Neuronal stem cell (in vitro differentiated cells): ENCODE data around the gene WDR86.

Experiments used
- DNase-seq: peaks from one replicate; pipeline ENCODE4 v3.0.0-alpha.2; 2013; ENCODE audit warnings: low spot score
- H2AFZ ChIP-seq: one replicate; pipeline ENCODE4 v1.6.1; 2013; ENCODE audit warnings: mild to moderate bottlenecking, low read length, inconsistent platforms
- H2AK5ac ChIP-seq: 2 replicates; pipeline ENCODE4 v1.6.1; 2013; ENCODE audit warnings: low read depth, mild to moderate bottlenecking, inconsistent platforms, low read length, moderate library complexity, mixed read lengths
- H2BK120ac ChIP-seq: 2 replicates; pipeline ENCODE4 v1.6.1; 2013; ENCODE audit warnings: low read depth, mild to moderate bottlenecking, inconsistent platforms, low read length, moderate library complexity, mixed read lengths
- H2BK12ac ChIP-seq: one replicate; pipeline ENCODE4 v1.6.1; 2013; ENCODE audit warnings: low read length, inconsistent platforms
- H2BK15ac ChIP-seq: 2 replicates; pipeline ENCODE4 v1.6.1; 2013; ENCODE audit warnings: mild to moderate bottlenecking, low read length, inconsistent platforms, mixed read lengths
- H2BK5ac ChIP-seq: one replicate; pipeline ENCODE4 v1.6.1; 2013; ENCODE audit warnings: inconsistent platforms, mild to moderate bottlenecking, low read length, moderate library complexity
- H3K14ac ChIP-seq: one replicate; pipeline ENCODE4 v1.6.1; 2013; ENCODE audit warnings: low read length, inconsistent platforms
- H3K18ac ChIP-seq: 2 replicates; pipeline ENCODE4 v1.6.1; 2013; ENCODE audit warnings: low read length, inconsistent platforms
- H3K23ac ChIP-seq: 2 replicates; pipeline ENCODE4 v1.6.1; 2013; ENCODE audit warnings: low read depth, mild to moderate bottlenecking, mixed read lengths, low read length, inconsistent platforms; ENCODE audit not compliant: poor library complexity
- H3K27ac ChIP-seq: replicated peaks from 3 replicates; pipeline ENCODE4 v1.5.1; 2013; ENCODE audit warnings: low read length, inconsistent platforms
- H3K27me3 ChIP-seq, 3 experiments: 2 replicates each; pipeline ENCODE4 v1.6.1; 2013; ENCODE audit warnings: low read length in 3 of 3, mild to moderate bottlenecking in 2 of 3, inconsistent platforms in 1 of 3, low read depth in 1 of 3, mixed read lengths in 1 of 3, moderate library complexity in 1 of 3; ENCODE audit not compliant: control insufficient read depth in 3 of 3, insufficient read depth in 3 of 3
- H3K36me3 ChIP-seq, 2 donors: replicated peaks in 1 of 2; 2 replicates each; pipeline ENCODE4 v1.6.1; 2013; ENCODE audit warnings: low read length in 2 of 2; ENCODE audit not compliant: control insufficient read depth in 2 of 2, insufficient read depth in 2 of 2
- H3K4ac ChIP-seq: 2 replicates; pipeline ENCODE4 v1.6.1; 2013; ENCODE audit warnings: inconsistent platforms, mild to moderate bottlenecking, low read length, moderate library complexity
- H3K4me1 ChIP-seq, 2 donors: 1 replicate in 1 of 2; 2 replicates in 1 of 2; pipeline ENCODE4 v1.6.1; 2013; ENCODE audit warnings: low read length in 2 of 2, low read depth in 1 of 2; ENCODE audit not compliant: control insufficient read depth in 2 of 2, insufficient read depth in 1 of 2
- H3K4me2 ChIP-seq: one replicate; pipeline ENCODE4 v1.6.1; 2013; ENCODE audit warnings: mild to moderate bottlenecking, low read length, inconsistent platforms; ENCODE audit not compliant: insufficient read depth, poor library complexity, severe bottlenecking
- H3K4me3 ChIP-seq, 2 donors: 2 replicates each; pipeline ENCODE4 v1.5.1; 2013; ENCODE audit warnings: low read length in 2 of 2, mild to moderate bottlenecking in 2 of 2, inconsistent platforms in 1 of 2, moderate library complexity in 1 of 2
- H3K79me1 ChIP-seq: one replicate; pipeline ENCODE4 v1.6.1; 2013; ENCODE audit warnings: low read depth, mild to moderate bottlenecking, inconsistent platforms, low read length, moderate library complexity
- H3K9ac ChIP-seq: one replicate; pipeline ENCODE4 v1.6.1; 2013; ENCODE audit warnings: mild to moderate bottlenecking, low read depth, low read length, inconsistent platforms; ENCODE audit not compliant: poor library complexity
- H3K9me3 ChIP-seq, 2 donors: replicated peaks in 1 of 2; 2 replicates each; pipeline versions ENCODE3 to v1.6.1; 2013; ENCODE audit warnings: low read length in 2 of 2, mild to moderate bottlenecking in 2 of 2, inconsistent platforms in 1 of 2, low read depth in 1 of 2, mixed read lengths in 1 of 2, moderate library complexity in 1 of 2; ENCODE audit not compliant: control insufficient read depth in 2 of 2, insufficient read depth in 1 of 2
- H4K8ac ChIP-seq: one replicate; pipeline ENCODE4 v1.6.1; 2013; ENCODE audit warnings: low read depth, mild to moderate bottlenecking, inconsistent platforms, low read length, moderate library complexity
- H4K91ac ChIP-seq: one replicate; pipeline ENCODE4 v1.6.1; 2013; ENCODE audit warnings: low read length, low read depth, mild to moderate bottlenecking, inconsistent platforms; ENCODE audit not compliant: poor library complexity
- WGBS, 2 donors: extraction: QIAGEN DNeasy Blood & Tissue Kit; methylation state at CpG; one replicate each; pipeline ENCODE4 v1.1.7; 2013; ENCODE audit warnings: missing lambda C conversion rate in 2 of 2, mixed read lengths in 1 of 2; ENCODE audit not compliant: insufficient read length in 2 of 2, insufficient replicate concordance in 1 of 2; ENCODE audit errors: extremely low coverage in 2 of 2; 5-methylcytosine and 5-hydroxymethylcytosine counted together

WDR86 gene

DNA sequence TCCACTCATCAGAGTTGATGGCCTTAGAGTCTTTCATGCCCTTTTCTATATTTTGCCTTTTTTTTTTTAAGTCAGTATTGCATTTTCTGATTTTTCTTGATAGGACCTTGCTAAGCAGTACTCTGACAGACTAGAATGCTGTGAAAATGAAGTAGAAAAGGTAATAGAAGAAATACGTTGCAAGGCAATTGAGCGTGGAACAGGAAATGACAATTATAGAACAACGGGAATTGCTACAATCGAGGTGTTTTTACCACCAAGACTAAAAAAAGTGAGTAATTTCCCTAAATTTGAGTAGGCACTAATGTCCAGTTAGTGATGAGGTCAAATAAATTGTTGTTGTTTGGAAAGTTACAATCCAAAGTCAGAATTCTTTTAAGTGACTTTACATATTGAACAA lies 60.9 kb downstream of the WDR86 start:
- peaks cover 36 to 91% of the 10 kb centered on the region in 2 donors for H3K36me3 ChIP-seq
- H2BK12ac ChIP-seq, result no peak overlapping the region
- H3K4me1 ChIP-seq, result peaks cover 0 to 3% of the 10 kb centered on the region in 2 donors
- H2BK5ac ChIP-seq, result no peak overlapping the region
- no peak for DNase-seq
- no peak overlapping the region for H3K23ac ChIP-seq
- H2AK5ac ChIP-seq, result no peak overlapping the region
- H2BK15ac ChIP-seq, result no peak overlapping the region
- no peak overlapping the region for H2AFZ ChIP-seq
- no peak overlapping the region for H3K14ac ChIP-seq
- no peak overlapping the region for H4K91ac ChIP-seq
- H3K79me1 ChIP-seq, result no peaks in the 10 kb centered on the region
- H3K18ac ChIP-seq, result no peak overlapping the region
- no CpG with 5 or more reads among the region's 4 CpGs for WGBS, 2 donors
- no peaks in the 10 kb centered on the region for H3K9me3 ChIP-seq
- no peak overlapping the region for H3K4me3 ChIP-seq
- no peak overlapping the region for H3K4ac ChIP-seq
- H3K9ac ChIP-seq, result no peak overlapping the region
- H3K27ac ChIP-seq, result no peak overlapping the region
- no peak overlapping the region for H3K4me2 ChIP-seq
- H4K8ac ChIP-seq, result no peak overlapping the region
- H3K27me3 ChIP-seq, result no peaks in the 10 kb centered on the region
- H2BK120ac ChIP-seq, result no peak overlapping the region

GRCh38 chr7:151347200-151347599 lies 62.6 kb downstream of the WDR86 start:
- Histone ChIP-seq H2AK5ac (no peak overlapping the region), H2BK12ac (no peak overlapping the region), H3K14ac (no peak overlapping the region), H3K4me2 (no peak overlapping the region), H3K4me1 (peaks cover 0 to 7% of the 10 kb centered on the region in 2 donors), H4K8ac (no peak overlapping the region), H3K23ac (no peak overlapping the region), H2BK120ac (no peak overlapping the region), H3K4ac (no peak overlapping the region), H3K79me1 (peaks cover 3% of the 10 kb centered on the region), H2BK5ac (no peak overlapping the region), H3K4me3 (no peak overlapping the region), H3K9ac (no peak overlapping the region), H4K91ac (no peak overlapping the region), H3K18ac (no peak overlapping the region), H3K9me3 (peaks cover 0 to 2% of the 10 kb centered on the region in 2 donors), H2AFZ (no peak overlapping the region), H3K27ac (no peak overlapping the region), H3K27me3 (peaks cover 0 to 2% (median 0%) of the 10 kb centered on the region in 3 experiments), H3K36me3 (peaks cover 28 to 77% of the 10 kb centered on the region in 2 donors), H2BK15ac (no peak overlapping the region)
- whole genome bisulfite sequencing, 2 donors, result no CpG with 5 or more reads among the region's 6 CpGs
- no peak for DNase-seq

GRCh38 chr7:151346470-151346769 lies 63.4 kb downstream of the WDR86 start:
- no peak overlapping the region for H3K27ac ChIP-seq
- H3K9me3 ChIP-seq, result peaks cover 0 to 2% of the 10 kb centered on the region in 2 donors
- no peak overlapping the region for H2AK5ac ChIP-seq
- no peak overlapping the region for H2BK15ac ChIP-seq
- no peak overlapping the region for H2BK120ac ChIP-seq
- H3K14ac ChIP-seq, result no peak overlapping the region
- H3K23ac ChIP-seq, result no peak overlapping the region
- peaks cover 0 to 2% (median 0%) of the 10 kb centered on the region in 3 experiments for H3K27me3 ChIP-seq
- no peak overlapping the region for H3K4me2 ChIP-seq
- no peak overlapping the region for H2AFZ ChIP-seq
- no peak overlapping the region for H3K9ac ChIP-seq
- H4K8ac ChIP-seq, result no peak overlapping the region
- no peak overlapping the region for H3K4me3 ChIP-seq
- H4K91ac ChIP-seq, result no peak overlapping the region
- no peak overlapping the region for H3K18ac ChIP-seq
- H3K4ac ChIP-seq, result no peak overlapping the region
- H3K79me1 ChIP-seq, result peaks cover 5% of the 10 kb centered on the region
- H2BK5ac ChIP-seq, result no peak overlapping the region
- DNase-seq, result no peak
- whole genome bisulfite sequencing, 2 donors, result no CpG with 5 or more reads among the region's 2 CpGs
- H3K4me1 ChIP-seq, result peaks cover 0 to 7% of the 10 kb centered on the region in 2 donors
- peaks cover 21 to 69% of the 10 kb centered on the region in 2 donors for H3K36me3 ChIP-seq
- H2BK12ac ChIP-seq, result no peak overlapping the region

GRCh38 chr7:151345576-151346469 lies 64.0 kb downstream of the WDR86 start:
- H3K36me3 ChIP-seq, result peaks cover 20 to 63% of the 10 kb centered on the region in 2 donors
- H2BK12ac ChIP-seq, result no peak overlapping the region
- H3K9ac ChIP-seq, result no peak overlapping the region
- no peak overlapping the region for H3K4ac ChIP-seq
- no peak overlapping the region for H4K91ac ChIP-seq
- H3K4me2 ChIP-seq, result no peak overlapping the region
- H2BK5ac ChIP-seq, result no peak overlapping the region
- H2AK5ac ChIP-seq, result no peak overlapping the region
- no peak overlapping the region for H3K14ac ChIP-seq
- H2AFZ ChIP-seq, result no peak overlapping the region
- H4K8ac ChIP-seq, result no peak overlapping the region
- no CpG with 5 or more reads among the region's 2 CpGs for WGBS, 2 donors
- peaks cover 0 to 2% of the 10 kb centered on the region in 2 donors for H3K9me3 ChIP-seq
- no peak overlapping the region for H3K18ac ChIP-seq
- no peak for DNase-seq
- peaks cover 0 to 2% (median 0%) of the 10 kb centered on the region in 3 experiments for H3K27me3 ChIP-seq
- H3K23ac ChIP-seq, result no peak overlapping the region
- H3K79me1 ChIP-seq, result peaks cover 5% of the 10 kb centered on the region
- no peak overlapping the region for H2BK120ac ChIP-seq
- no peak overlapping the region for H3K4me3 ChIP-seq
- H3K4me1 ChIP-seq, result peaks cover 0 to 7% of the 10 kb centered on the region in 2 donors
- H2BK15ac ChIP-seq, result no peak overlapping the region
- H3K27ac ChIP-seq, result no peak overlapping the region
